HG03103 (cell line): ENCODE data around the gene GNAO1.
A peak's percentile ranks its signal among the peaks of the same experiment; 100 is the strongest.

Source experiments
- ATAC-seq: cut with Tn5 transposase; IDR thresholded peaks from one replicate; pipeline ENCODE4 v1.9.1; 2021; ENCODE audit warnings: low read depth; ENCODE audit not compliant: unreplicated experiment

The GNAO1 gene

GRCh38 chr16:56305956-56306565 lies 114.8 kb downstream of the GNAO1 start:
- no peak for ATAC-seq

- no peak for ATAC-seq
Observed at GRCh38 chr16:56306690-56307533, 115.6 kb downstream of the GNAO1 start.

GRCh38 chr16:56307534-56307873 lies 116.2 kb downstream of the GNAO1 start:
- no peak for ATAC-seq

GRCh38 chr16:56309008-56309407 lies 117.7 kb downstream of the GNAO1 start:
- no peak for ATAC-seq

- ATAC-seq = no peak
Observed at GRCh38 chr16:56310690-56311089, 119.4 kb downstream of the GNAO1 start.

- no peak for ATAC-seq
Observed at GRCh38 chr16:56311208-56312027, 120.1 kb downstream of the GNAO1 start.

- no peak for ATAC-seq
Observed at GRCh38 chr16:56312028-56312300, 120.7 kb downstream of the GNAO1 start.

GRCh38 chr16:56312556-56312955 lies 121.3 kb downstream of the GNAO1 start:
- no peak for ATAC-seq

- ATAC-seq = no peak
Observed at GRCh38 chr16:56314244-56314850, 123.1 kb downstream of the GNAO1 start.

- ATAC-seq = no peak
Observed at GRCh38 chr16:56315955-56316354, 124.7 kb downstream of the GNAO1 start.

GRCh38 chr16:56316545-56316944 lies 125.3 kb downstream of the GNAO1 start:
- ATAC-seq = no peak

- peak; percentile 88 for ATAC-seq
Observed at GRCh38 chr16:56317998-56318826, 126.9 kb downstream of the GNAO1 start.

- ATAC-seq = no peak
Observed at GRCh38 chr16:56318827-56319140, 127.5 kb downstream of the GNAO1 start.

- ATAC-seq = no peak
Observed at GRCh38 chr16:56319376-56319775, 128.1 kb downstream of the GNAO1 start.

GRCh38 chr16:56320056-56320455 lies 128.8 kb downstream of the GNAO1 start:
- no peak for ATAC-seq

GRCh38 chr16:56320811-56321558 lies 129.7 kb downstream of the GNAO1 start:
- ATAC-seq = no peak

GRCh38 chr16:56321571-56321970 lies 130.3 kb downstream of the GNAO1 start:
- no peak for ATAC-seq

- no peak for ATAC-seq
Observed at GRCh38 chr16:56324406-56324805, 133.1 kb downstream of the GNAO1 start.

GRCh38 chr16:56325956-56326355 lies 134.7 kb downstream of the GNAO1 start:
- ATAC-seq = no peak
